ENCODE results near the gene DBI. TPM values are rescaled to one million over a fixed set of nuclear protein-coding genes. Genes with fewer than 3 reads are reported as not detected.

DBI gene
- total RNA-seq, 1 experiment from 2014 or later: 129 TPM

- no peak for TF ChIP-seq ZBTB33 (IDR thresholded peaks at IDR 0.05; ENCODE audit: extremely low read depth, insufficient replicate concordance, low read length)
- no peak for TF ChIP-seq ZFX (IDR thresholded peaks at IDR 0.05)
- no peak; the same call in 1 of the 2 replicates for TF ChIP-seq EGR1 (IDR thresholded peaks at IDR 0.05; ENCODE audit: low read depth)
- no peak for TF ChIP-seq ATF3 (IDR thresholded peaks at IDR 0.05)
- peak; percentile 78 for TF ChIP-seq SIN3A (IDR thresholded peaks at IDR 0.05; ENCODE audit: low read depth)
- TF ChIP-seq TCF7L2 (IDR thresholded peaks at IDR 0.05; ENCODE audit: borderline replicate concordance, extremely low read depth, insufficient read depth, insufficient read length): peak; percentile 44
Observed at GRCh38 chr2:119366649-119367471, at the start of gene DBI, which contains the start of gene C2orf76 (continued).

- RAD21 ChIA-PET (ENCODE audit: low non-redundant PET in 1 of 2, low total read pairs in 2 of 2, uncharacterized antibody in 2 of 2, unreplicated experiment in 2 of 2): no interaction called here
- TF ChIP-seq EZH2phosphoT487 (IDR thresholded peaks at IDR 0.05; ENCODE audit: borderline replicate concordance) (no peak), YY1 (IDR thresholded peaks at IDR 0.05; ENCODE audit: extremely low read depth, insufficient replicate concordance, low read depth, low read length) (no peak), ZNF274 (IDR thresholded peaks at IDR 0.05; ENCODE audit: low read depth, low read length) (no peak), RAD21 (IDR thresholded peaks at IDR 0.05; ENCODE audit: low read depth) (no peak), POLR2A (IDR thresholded peaks at IDR 0.05; ENCODE audit: borderline replicate concordance, extremely low read depth, insufficient read depth, insufficient read length) (no peak), REST (IDR thresholded peaks at IDR 0.05; ENCODE audit: low read depth) (no peak)
- no peak for ATAC-seq
- Histone ChIP-seq H3K27me3 (ENCODE audit: insufficient read depth, low read length) (no peaks in the 10 kb centered on the region), H3K9ac (ENCODE audit: low read length) (no peak overlapping the region), H3K4me2 (ENCODE audit: low read length) (no peak overlapping the region), H3K4me1 (ENCODE audit: control insufficient read depth in 1 of 2, insufficient read depth in 2 of 2, low read length in 2 of 2) (no peaks in the 10 kb centered on the region), H2AFZ (ENCODE audit: low read depth, low read length, poor library complexity, severe bottlenecking) (no peak overlapping the region), H4K20me1 (ENCODE audit: insufficient read depth) (no peaks in the 10 kb centered on the region), H3K36me3 (ENCODE audit: control insufficient read depth in 1 of 2, insufficient read depth in 2 of 2, low read length in 2 of 2) (no peaks in the 10 kb centered on the region), H3K9me2 (ENCODE audit: insufficient read depth) (no peaks in the 10 kb centered on the region), H3K9me3 (ENCODE audit: control insufficient read depth in 1 of 2, insufficient read depth in 1 of 2, low read depth in 1 of 2, low read length in 2 of 2) (no peaks in the 10 kb centered on the region), H3K79me2 (ENCODE audit: insufficient read depth, low read length) (no peaks in the 10 kb centered on the region), H3K27ac (ENCODE audit: low read depth, low read length) (no peak overlapping the region), H3K4me3 (replicated peaks in 1 of 2; ENCODE audit: low read depth in 1 of 2, low read length in 2 of 2) (no peak overlapping the region)
- POLR2A ChIA-PET: no interaction called here
- intact Hi-C loops (cut with micrococcal nuclease): no loop called here
- DNase-seq (ENCODE audit: low read depth, low spot score): no peak
- CTCF ChIA-PET: no interaction called here
- BruUV-seq (replicated peaks): no TSS peak
Observed at GRCh38 chr2:119317554-119317953, 49.2 kb upstream of the DBI start.

All from HCT116 (cell line).